ENCODE results near the gene TIGD1.

TIGD1 gene

GRCh38 chr2:232521959-232522622 is 28.3 kb downstream of the TIGD1 start:
- H3K4me3 ChIP-seq (replicated peaks; ENCODE audit: low read depth, low read length): no peak overlapping the region
- TF ChIP-seq CTCF (IDR thresholded peaks at IDR 0.05; ENCODE audit: low read length, missing control alignments): peak; percentile 18
- DNase-seq (ENCODE audit: low read depth): peak; percentile 23

- no peak for TF ChIP-seq CTCF (IDR thresholded peaks at IDR 0.05; ENCODE audit: low read length, missing control alignments)
- no peak for DNase-seq (ENCODE audit: low read depth)
- no peak overlapping the region for H3K4me3 ChIP-seq (replicated peaks; ENCODE audit: low read depth, low read length)
Observed at GRCh38 chr2:232521098-232521497, 29.3 kb downstream of the TIGD1 start.

GRCh38 chr2:232520489-232520888 is 29.9 kb downstream of the TIGD1 start:
- no peak overlapping the region for H3K4me3 ChIP-seq (replicated peaks; ENCODE audit: low read depth, low read length)
- no peak for TF ChIP-seq CTCF (IDR thresholded peaks at IDR 0.05; ENCODE audit: low read length, missing control alignments)
- DNase-seq (ENCODE audit: low read depth): no peak

GRCh38 chr2:232519581-232520438 is 30.5 kb downstream of the TIGD1 start, which contains the start of gene PRSS56:
Gene PRSS56, plus strand, starts transcription at chr2:232520388. Its CDS starts 211 bp downstream, at chr2:232520599.
- H3K4me3 ChIP-seq (replicated peaks; ENCODE audit: low read depth, low read length): no peak within 1 kb of the TSS
- TF ChIP-seq CTCF (IDR thresholded peaks at IDR 0.05; ENCODE audit: low read length, missing control alignments): no peak
- no peak for DNase-seq (ENCODE audit: low read depth)

- no peak for TF ChIP-seq CTCF (IDR thresholded peaks at IDR 0.05; ENCODE audit: low read length, missing control alignments)
- no peak for DNase-seq (ENCODE audit: low read depth)
- H3K4me3 ChIP-seq (replicated peaks; ENCODE audit: low read depth, low read length): no peak overlapping the region
Observed at GRCh38 chr2:232518844-232519243, 31.5 kb downstream of the TIGD1 start.

GRCh38 chr2:232516551-232516950 is 33.8 kb downstream of the TIGD1 start:
- TF ChIP-seq CTCF (IDR thresholded peaks at IDR 0.05; ENCODE audit: low read length, missing control alignments): no peak
- no peak overlapping the region for H3K4me3 ChIP-seq (replicated peaks; ENCODE audit: low read depth, low read length)
- no peak for DNase-seq (ENCODE audit: low read depth)
